Subcutaneous abdominal adipose tissue (tissue), 5 donors: ENCODE measurements around the gene NUP37.
"Not testable (repeated sequence)": the region's sequence is repeated elsewhere in the genome, so short reads cannot be mapped to it uniquely, and the experiment has no call there.

Experiments used
- H3K27ac ChIP-seq: one replicate; pipeline ENCODE4 v1.7.0; 2013; ENCODE audit warnings: low read depth, mild to moderate bottlenecking, inconsistent platforms, low read length, moderate library complexity
- H3K27me3 ChIP-seq, 5 donors: one replicate each; pipeline ENCODE4 v1.7.0; 2013; ENCODE audit warnings: low read length in 5 of 5, inconsistent platforms in 1 of 5; ENCODE audit not compliant: control insufficient read depth in 5 of 5, insufficient read depth in 4 of 5
- H3K36me3 ChIP-seq, 5 donors: one replicate each; pipeline ENCODE4 v1.7.0; 2013; ENCODE audit warnings: low read length in 5 of 5; ENCODE audit not compliant: control insufficient read depth in 5 of 5, insufficient read depth in 5 of 5
- H3K4me1 ChIP-seq, 5 donors: one replicate each; pipeline ENCODE4 v1.7.0; 2013; ENCODE audit warnings: low read length in 5 of 5, mild to moderate bottlenecking in 3 of 5, moderate library complexity in 1 of 5; ENCODE audit not compliant: control insufficient read depth in 5 of 5, insufficient read depth in 5 of 5
- H3K4me3 ChIP-seq, 5 donors: one replicate each; pipeline ENCODE4 v1.7.0; 2013; ENCODE audit warnings: low read length in 5 of 5, low read depth in 1 of 5
- H3K9ac ChIP-seq, 5 donors: one replicate each; pipeline ENCODE4 v1.7.0; 2013; ENCODE audit warnings: low read length in 5 of 5, mild to moderate bottlenecking in 4 of 5, moderate library complexity in 3 of 5
- H3K9me3 ChIP-seq, 5 donors: one replicate each; pipeline ENCODE4 v1.7.0; 2013; ENCODE audit warnings: low read length in 5 of 5; ENCODE audit not compliant: control insufficient read depth in 5 of 5
- donor health status: healthy.
- donor health status: healthy.
- donor health status: healthy.
- donor health status: healthy.
- donor health status: healthy.

The NUP37 gene

DNA sequence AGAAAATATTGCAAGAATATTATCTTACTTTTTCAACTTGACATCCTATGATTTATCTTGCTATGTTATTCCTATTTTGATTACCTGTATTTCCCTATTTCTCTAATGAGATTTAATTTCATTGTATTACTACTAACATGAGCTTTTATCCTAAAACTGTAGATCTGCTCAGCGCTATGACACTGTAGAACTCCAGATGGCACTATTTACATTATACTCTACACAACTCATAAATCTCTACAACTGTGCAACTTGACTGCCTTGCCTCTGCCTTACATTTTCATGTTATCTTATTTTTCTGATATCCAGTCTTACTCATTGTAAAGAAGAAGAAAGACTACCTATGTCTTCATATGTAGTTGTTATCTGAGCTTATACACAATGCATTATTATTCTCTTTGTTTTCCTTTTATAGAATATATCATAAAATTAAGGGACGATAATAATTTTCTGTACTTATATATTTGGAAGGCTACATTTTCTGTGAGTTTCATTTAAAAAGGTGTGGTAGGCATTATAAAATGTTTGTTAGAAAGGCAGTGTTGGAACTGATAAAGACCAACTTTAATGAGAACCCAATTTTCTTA is 24.1 kb downstream of the NUP37 start:
- Histone ChIP-seq H3K4me3 (no peak overlapping the region), H3K9me3 (no peaks in the 10 kb centered on the region), H3K36me3 (peaks cover 18 to 22% (median 22%) of the 10 kb centered on the region in 5 donors), H3K27me3 (no peaks in the 10 kb centered on the region), H3K4me1 (no peaks in the 10 kb centered on the region), H3K27ac (no peak overlapping the region), H3K9ac (no peak overlapping the region)

DNA sequence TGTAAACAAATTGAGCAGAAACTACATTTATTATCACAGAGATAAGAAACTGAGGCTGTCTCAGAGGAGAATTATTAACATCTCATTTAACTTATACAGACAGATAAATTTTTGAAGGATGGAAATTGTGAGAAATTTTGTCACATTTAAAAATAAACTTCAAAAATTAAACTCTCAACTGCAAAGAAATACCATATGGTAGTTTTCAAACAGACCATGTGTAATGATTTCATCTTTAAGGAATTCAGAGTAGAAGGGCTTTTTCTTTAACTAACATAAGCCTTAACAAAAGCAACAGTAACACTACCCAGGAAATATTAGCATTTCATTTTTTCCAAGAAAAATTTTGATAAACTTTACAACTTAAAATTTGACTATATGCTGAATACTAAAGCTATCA is 26.6 kb downstream of the NUP37 start:
- H3K27ac ChIP-seq: no peak overlapping the region

DNA sequence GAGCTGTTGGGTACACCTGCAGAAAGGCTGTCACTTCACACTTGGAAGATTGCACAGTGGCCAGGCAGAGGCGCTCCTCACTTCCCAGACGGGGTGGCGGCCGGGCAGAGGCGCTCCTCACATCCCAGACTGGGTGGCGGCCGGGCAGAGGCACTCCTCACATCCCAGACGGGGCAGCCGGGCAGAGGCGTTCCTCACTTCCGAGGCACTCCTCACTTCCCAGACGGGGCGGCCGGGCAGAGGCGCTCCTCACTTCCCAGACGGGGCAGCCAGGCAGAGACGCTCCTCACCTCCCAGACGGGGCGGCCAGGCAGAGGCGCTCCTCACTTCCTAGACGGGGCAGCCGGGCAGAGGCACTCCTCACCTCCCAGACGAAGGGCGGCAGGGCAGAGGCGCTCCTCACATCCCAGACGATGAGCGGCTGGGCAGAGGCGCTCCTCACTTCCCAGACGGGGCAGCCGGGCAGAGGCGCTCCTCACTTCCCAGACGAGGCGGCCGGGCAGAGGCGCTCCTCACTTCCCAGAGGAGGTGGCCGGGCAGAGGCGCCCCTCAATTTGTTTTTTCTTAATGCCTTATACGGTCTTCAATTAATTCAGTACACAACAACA is 30.6 kb downstream of the NUP37 start:
- H3K27ac ChIP-seq, H3K9ac ChIP-seq, H3K27me3 ChIP-seq, H3K4me3 ChIP-seq, H3K9me3 ChIP-seq, H3K4me1 ChIP-seq: not testable (repeated sequence)
- peaks cover 0 to 15% (median 8%) of the 10 kb centered on the region in 5 donors for H3K36me3 ChIP-seq

More for the DNA sequence above, 26.6 kb downstream of the NUP37 start:
- H3K36me3 ChIP-seq: peaks cover 8 to 13% (median 8%) of the 10 kb centered on the region in 5 donors
- no peaks in the 10 kb centered on the region for H3K27me3 ChIP-seq
- H3K9me3 ChIP-seq: no peaks in the 10 kb centered on the region
- no peaks in the 10 kb centered on the region for H3K4me1 ChIP-seq
- H3K4me3 ChIP-seq: no peak overlapping the region
- no peak overlapping the region for H3K9ac ChIP-seq

DNA sequence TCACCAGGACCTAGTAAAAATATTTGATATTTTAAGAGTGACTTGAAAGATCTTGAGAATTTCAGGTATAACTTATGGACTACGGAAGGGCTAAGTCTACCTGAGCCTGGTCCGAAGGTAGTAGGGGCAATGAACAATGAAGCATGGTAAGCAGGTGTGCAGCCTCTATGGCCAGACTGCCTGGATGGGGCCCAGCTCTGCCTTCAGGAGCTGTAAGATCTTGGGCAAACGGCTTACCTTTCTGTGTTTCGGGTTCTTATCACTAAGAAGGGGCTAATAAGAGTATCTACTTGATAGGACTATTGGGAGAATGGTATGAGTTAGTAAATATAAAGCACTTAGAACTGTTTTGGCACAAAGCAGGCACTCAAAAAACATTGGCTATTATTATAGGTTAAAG is 39.1 kb downstream of the NUP37 start:
- Histone ChIP-seq H3K9ac (no peak overlapping the region), H3K9me3 (no peaks in the 10 kb centered on the region), H3K36me3 (peaks cover 26 to 71% (median 37%) of the 10 kb centered on the region in 5 donors), H3K4me1 (no peaks in the 10 kb centered on the region), H3K4me3 (no peak overlapping the region), H3K27me3 (no peaks in the 10 kb centered on the region), H3K27ac (no peak overlapping the region)

GRCh38 chr12:102072092-102072491 is 47.8 kb downstream of the NUP37 start:
- H3K27ac ChIP-seq, H3K27me3 ChIP-seq, H3K9me3 ChIP-seq, H3K4me3 ChIP-seq, H3K9ac ChIP-seq: not testable (repeated sequence)
- Histone ChIP-seq H3K4me1 (peaks cover 0 to 26% (median 13%) of the 10 kb centered on the region in 5 donors), H3K36me3 (peaks cover 11 to 29% (median 16%) of the 10 kb centered on the region in 5 donors)

DNA sequence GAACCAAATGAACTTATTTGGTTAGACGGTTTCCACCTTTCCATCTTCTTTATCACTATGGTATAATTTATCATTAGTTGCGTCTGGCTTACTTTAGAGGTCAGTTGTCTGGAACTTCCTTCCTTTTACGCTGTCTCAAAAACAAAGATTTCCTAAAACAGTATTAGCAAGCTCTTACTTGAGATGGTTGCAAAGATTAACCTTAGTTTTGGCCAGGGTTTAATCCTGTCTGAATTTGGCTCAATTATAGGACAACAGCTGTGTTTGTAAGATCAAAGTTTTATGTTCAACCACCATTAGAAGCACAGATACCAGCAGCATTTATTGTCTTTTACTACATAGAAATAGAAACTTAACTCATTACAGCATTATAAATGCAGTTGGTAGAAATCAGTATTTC is 50.2 kb downstream of the NUP37 start:
- Histone ChIP-seq H3K9me3 (no peaks in the 10 kb centered on the region), H3K4me1 (peaks cover 0 to 26% (median 13%) of the 10 kb centered on the region in 5 donors), H3K27me3 (no peaks in the 10 kb centered on the region), H3K27ac (no peak overlapping the region), H3K4me3 (no peak overlapping the region), H3K36me3 (peaks cover 0 to 8% (median 4%) of the 10 kb centered on the region in 5 donors), H3K9ac (peak overlapping the region in 1 of 5 donors; percentile 11)

GRCh38 chr12:102067574-102068258 is 52.2 kb downstream of the NUP37 start:
- Histone ChIP-seq H3K36me3 (no peaks in the 10 kb centered on the region), H3K4me1 (peaks cover 0 to 26% (median 13%) of the 10 kb centered on the region in 5 donors), H3K4me3 (no peak overlapping the region), H3K27me3 (no peaks in the 10 kb centered on the region), H3K9me3 (no peaks in the 10 kb centered on the region), H3K27ac (no peak overlapping the region), H3K9ac (peak overlapping the region in 1 of 5 donors; percentile 35)

GRCh38 chr12:102064476-102064875 is 55.4 kb downstream of the NUP37 start:
- H3K27me3 ChIP-seq: no peaks in the 10 kb centered on the region
- H3K27ac ChIP-seq: no peak overlapping the region
- no peak overlapping the region for H3K9ac ChIP-seq
- no peak overlapping the region for H3K4me3 ChIP-seq
- peaks cover 0 to 32% (median 22%) of the 10 kb centered on the region in 5 donors for H3K4me1 ChIP-seq
- no peaks in the 10 kb centered on the region for H3K36me3 ChIP-seq
- H3K9me3 ChIP-seq: no peaks in the 10 kb centered on the region

DNA sequence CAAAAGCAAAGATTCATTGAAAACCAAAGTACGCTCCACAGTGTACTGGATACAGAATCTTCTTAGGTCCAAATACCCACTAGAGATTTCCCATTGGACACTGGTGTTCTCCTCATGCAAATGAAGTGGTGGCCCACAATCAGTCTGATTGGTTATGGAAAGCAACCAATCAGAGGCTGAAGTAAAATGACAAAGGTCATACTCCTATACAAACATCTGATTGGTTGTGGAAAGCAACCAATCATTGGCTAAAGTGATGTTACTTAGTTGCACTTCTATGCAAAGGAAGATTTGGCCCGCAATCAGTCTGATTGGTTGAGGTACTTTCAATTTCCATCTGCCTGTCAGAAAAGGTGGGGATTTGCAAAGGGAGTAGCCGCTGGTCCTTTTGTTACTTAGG is 56.8 kb downstream of the NUP37 start:
- Histone ChIP-seq H3K9me3 (no peaks in the 10 kb centered on the region), H3K36me3 (peaks cover 0 to 3% (median 0%) of the 10 kb centered on the region in 5 donors), H3K27ac (no peak overlapping the region), H3K9ac (no peak overlapping the region), H3K27me3 (no peaks in the 10 kb centered on the region), H3K4me3 (no peak overlapping the region), H3K4me1 (peaks cover 0 to 19% (median 16%) of the 10 kb centered on the region in 5 donors)

DNA sequence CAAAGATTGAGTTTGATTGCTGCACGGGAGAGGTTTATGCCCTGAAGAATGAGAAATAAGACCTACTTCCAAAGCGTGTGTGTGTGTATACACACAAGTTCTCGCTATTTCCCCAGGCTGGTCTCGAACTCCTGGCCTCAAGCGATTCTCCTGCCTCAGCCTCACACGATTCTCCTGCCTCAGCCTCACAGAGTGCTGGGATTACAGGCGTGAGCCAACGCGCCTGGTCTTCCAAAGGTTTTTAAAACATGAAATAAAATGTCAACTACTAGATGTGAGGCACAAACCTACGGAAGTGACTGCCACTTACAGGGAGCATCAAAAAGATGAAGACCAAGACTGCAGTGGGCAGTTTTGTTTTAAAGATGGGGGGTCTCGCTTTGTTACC is 57.5 kb downstream of the NUP37 start:
- H3K4me1 ChIP-seq: peaks cover 0 to 13% (median 12%) of the 10 kb centered on the region in 5 donors
- H3K9ac ChIP-seq: peak overlapping the region in 1 of 5 donors; percentile 96
- H3K4me3 ChIP-seq: peak overlapping the region; percentile 66 to 99 (median 98)
- H3K27ac ChIP-seq: no peak overlapping the region
- H3K27me3 ChIP-seq: no peaks in the 10 kb centered on the region
- H3K9me3 ChIP-seq: no peaks in the 10 kb centered on the region
- H3K36me3 ChIP-seq: peaks cover 0 to 3% (median 0%) of the 10 kb centered on the region in 5 donors
